ENCODE measurements around the gene ARL15.

The ARL15 gene

GRCh38 chr5:53970475-53970874, 339.9 kb downstream of the ARL15 start:
- DNase-seq, result no peak

- no peak for DNase-seq
These were observed 341.1 kb downstream of the ARL15 start for GRCh38 chr5:53969176-53969730.

GRCh38 chr5:53965459-53965858, 344.9 kb downstream of the ARL15 start:
- DNase-seq, result no peak

- no peak for DNase-seq
These were observed 346.4 kb downstream of the ARL15 start for GRCh38 chr5:53963958-53964357.

GRCh38 chr5:53962306-53962705, 348.1 kb downstream of the ARL15 start:
- DNase-seq, result no peak

GRCh38 chr5:53956632-53957031, 353.7 kb downstream of the ARL15 start:
- DNase-seq, result no peak

- DNase-seq, result no peak
These were observed 354.2 kb downstream of the ARL15 start for GRCh38 chr5:53956196-53956595.

GRCh38 chr5:53950621-53951020, 359.8 kb downstream of the ARL15 start:
- no peak for DNase-seq

GRCh38 chr5:53948598-53948997, 361.8 kb downstream of the ARL15 start:
- no peak for DNase-seq

- DNase-seq, result no peak
These were observed 363.8 kb downstream of the ARL15 start for GRCh38 chr5:53946405-53947100.

GRCh38 chr5:53944981-53945380, 365.4 kb downstream of the ARL15 start:
- no peak for DNase-seq

GRCh38 chr5:53943938-53944337, 366.4 kb downstream of the ARL15 start:
- no peak for DNase-seq

- no peak for DNase-seq
These were observed 367.6 kb downstream of the ARL15 start for GRCh38 chr5:53942724-53943123.

GRCh38 chr5:53940921-53941320, 369.5 kb downstream of the ARL15 start:
- no peak for DNase-seq

- DNase-seq, result no peak
These were observed 372.9 kb downstream of the ARL15 start for GRCh38 chr5:53937467-53937866.

GRCh38 chr5:53936481-53937352, 373.7 kb downstream of the ARL15 start:
- no peak for DNase-seq

- no peak for DNase-seq
These were observed 376.1 kb downstream of the ARL15 start for GRCh38 chr5:53934151-53934820.

- no peak for DNase-seq
These were observed 378.0 kb downstream of the ARL15 start for GRCh38 chr5:53932351-53932750.

- no peak for DNase-seq
These were observed 379.9 kb downstream of the ARL15 start for GRCh38 chr5:53930457-53930856.

- DNase-seq, result no peak
These were observed 380.8 kb downstream of the ARL15 start for GRCh38 chr5:53929570-53929969.

- DNase-seq, result no peak
These were observed 381.2 kb downstream of the ARL15 start for GRCh38 chr5:53929152-53929551.

- no peak for DNase-seq
These were observed 381.7 kb downstream of the ARL15 start for GRCh38 chr5:53928641-53929040.

- DNase-seq, result no peak
These were observed 382.6 kb downstream of the ARL15 start for GRCh38 chr5:53927668-53928247.
